HEK293 (cell line): ENCODE measurements around the gene SIMC1.
"Not testable (repeated sequence)": the region's sequence is repeated elsewhere in the genome, so short reads cannot be mapped to it uniquely, and the experiment has no call there.

Experiments used
- PRDM1 ChIP-seq: fragments of 450-650 bp; formaldehyde crosslinking; IDR thresholded peaks from 2 replicates; pipeline ENCODE4; 2016; ENCODE audit warnings: missing biosample characterization, missing genetic modification characterization
- ZNF274 ChIP-seq, 2 experiments: fragments of 200-500 bp in 1 of 2; fragments of 450-650 bp in 1 of 2; sonication (Bioruptor generic) in 1 of 2; formaldehyde crosslinking in 1 of 2; IDR thresholded peaks; 2 replicates each; pipeline versions ENCODE4 v1.5.1 to v1.6.1; 2014 to 2016; ENCODE audit warnings: borderline replicate concordance in 1 of 2, inconsistent platforms in 1 of 2, low read length in 1 of 2, missing biosample characterization in 1 of 2, missing genetic modification characterization in 1 of 2

- not testable (repeated sequence) for TF ChIP-seq ZNF274 (IDR thresholded peaks at IDR 0.05; ENCODE audit: low read length); ZNF274 (tag by site-specific recombination; IDR thresholded peaks at IDR 0.05; ENCODE audit: borderline replicate concordance); PRDM1 (tag by site-specific recombination)
Measured at GRCh38 chr5:176196781-176197180, 41.4 kb upstream of the SIMC1 start.
